Cerebellar cortex (tissue), 1 donor: ENCODE results near the gene PHF20.
A peak's percentile ranks its signal among the peaks of the same experiment; 100 is the strongest.
"Not testable (repeated sequence)": the region's sequence is repeated elsewhere in the genome, so short reads cannot be mapped to it uniquely, and the experiment has no call there.

Source experiments
- DNase-seq: peaks from one replicate; pipeline ENCODE4 v3.0.0-alpha.2; 2015; ENCODE audit warnings: low spot score

The PHF20 gene

GRCh38 chr20:35839904-35840303, 68.1 kb downstream of the PHF20 start:
- DNase-seq = no peak

DNA sequence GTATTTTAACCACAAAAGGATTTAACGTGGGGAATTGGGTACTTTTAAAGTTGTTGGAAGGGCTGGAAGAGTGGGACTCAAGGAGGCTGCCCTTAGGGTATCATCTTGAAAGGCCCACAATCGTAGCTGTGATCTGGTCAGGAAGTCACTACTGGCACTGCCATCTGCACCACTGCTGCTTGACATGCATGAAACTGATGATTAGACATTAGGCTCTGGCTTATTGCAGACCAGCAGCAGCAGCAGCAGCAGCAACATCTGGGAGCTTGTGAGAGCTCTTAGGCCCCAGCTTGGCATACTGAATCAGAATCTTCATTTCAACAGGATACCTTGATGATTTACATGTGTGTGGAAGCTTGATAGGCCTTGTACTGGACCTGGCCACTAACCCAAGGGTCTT, 68.6 kb downstream of the PHF20 start:
- no peak for DNase-seq

DNA sequence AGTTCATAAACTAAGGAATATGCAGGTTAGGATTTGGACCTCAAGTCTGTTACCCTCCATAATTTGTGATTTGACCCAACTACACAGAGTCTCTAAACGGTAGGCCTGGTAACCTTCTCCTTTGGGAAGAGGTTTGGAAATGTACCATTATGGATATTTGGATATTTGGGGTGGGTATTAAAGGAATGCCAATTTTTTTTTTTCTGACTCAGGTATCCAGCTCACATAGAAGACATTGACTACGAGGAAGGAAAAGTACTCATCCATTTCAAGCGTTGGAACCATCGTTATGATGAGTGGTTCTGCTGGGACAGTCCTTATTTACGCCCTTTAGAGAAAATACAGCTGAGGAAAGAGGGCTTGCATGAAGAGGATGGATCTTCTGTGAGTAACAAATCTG, 70.5 kb downstream of the PHF20 start:
- no peak for DNase-seq

DNA sequence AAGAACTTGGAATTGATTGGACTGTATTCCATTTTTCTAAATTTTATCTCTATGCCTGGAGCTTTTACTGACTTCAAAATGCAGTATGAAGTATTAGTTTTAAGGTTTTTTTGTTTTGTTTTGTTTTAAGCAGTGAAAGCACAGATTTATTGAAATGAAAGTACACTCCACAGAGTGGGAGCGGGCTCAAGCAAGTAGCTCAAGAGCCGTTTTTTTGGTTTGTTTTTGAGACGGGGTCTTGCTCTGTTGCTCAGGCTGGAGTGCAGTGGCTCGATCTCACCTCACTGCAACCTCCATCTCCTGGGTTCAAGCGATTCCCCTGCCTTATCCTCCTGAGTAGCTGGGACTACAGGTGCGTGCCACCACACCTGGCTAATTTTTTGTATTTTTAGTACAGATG, 72.1 kb downstream of the PHF20 start:
- DNase-seq = not testable (repeated sequence)

DNA sequence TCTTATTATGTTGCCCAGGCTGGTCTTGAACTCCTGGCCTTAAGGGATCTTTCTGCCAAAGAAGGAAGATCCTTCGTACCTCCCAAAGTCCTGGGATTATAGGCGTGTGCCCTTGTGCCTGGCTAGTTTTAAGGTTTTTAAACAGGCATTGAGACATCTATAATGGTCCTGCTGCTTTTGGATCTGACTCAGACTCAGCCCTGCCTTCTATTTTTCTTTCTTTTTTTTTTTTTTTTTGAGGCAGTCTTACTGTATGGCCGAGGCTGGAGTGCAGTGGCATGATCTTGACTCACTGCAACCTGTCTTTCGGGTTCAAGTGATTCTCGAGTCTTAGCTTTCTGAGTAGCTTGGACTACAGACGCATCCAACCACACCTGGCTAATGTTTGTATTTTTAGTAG, 73.7 kb downstream of the PHF20 start:
- no peak for DNase-seq

DNA sequence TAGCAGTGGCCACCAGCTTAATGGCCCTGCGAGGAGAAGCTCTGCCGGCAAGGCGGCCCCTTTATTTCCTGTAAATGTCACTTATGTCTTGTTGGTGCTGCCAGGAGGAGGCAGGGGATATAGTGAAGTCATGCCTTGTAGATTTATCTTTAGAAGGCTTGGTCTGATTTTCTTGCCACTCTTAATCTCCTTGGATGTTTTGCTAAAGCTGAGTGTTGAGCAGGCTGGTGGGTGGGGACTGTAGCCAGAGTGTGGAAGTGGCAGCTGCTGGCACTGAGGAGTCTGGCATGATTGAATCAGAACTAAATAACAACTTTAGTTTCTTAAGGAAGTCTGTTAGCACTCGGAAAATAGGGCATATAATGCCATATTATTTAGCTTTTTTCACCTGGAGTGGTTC, 77.9 kb downstream of the PHF20 start:
- DNase-seq = peak; percentile 34

- not testable (repeated sequence) for DNase-seq
Observed at GRCh38 chr20:35851659-35852058, 79.8 kb downstream of the PHF20 start.

DNA sequence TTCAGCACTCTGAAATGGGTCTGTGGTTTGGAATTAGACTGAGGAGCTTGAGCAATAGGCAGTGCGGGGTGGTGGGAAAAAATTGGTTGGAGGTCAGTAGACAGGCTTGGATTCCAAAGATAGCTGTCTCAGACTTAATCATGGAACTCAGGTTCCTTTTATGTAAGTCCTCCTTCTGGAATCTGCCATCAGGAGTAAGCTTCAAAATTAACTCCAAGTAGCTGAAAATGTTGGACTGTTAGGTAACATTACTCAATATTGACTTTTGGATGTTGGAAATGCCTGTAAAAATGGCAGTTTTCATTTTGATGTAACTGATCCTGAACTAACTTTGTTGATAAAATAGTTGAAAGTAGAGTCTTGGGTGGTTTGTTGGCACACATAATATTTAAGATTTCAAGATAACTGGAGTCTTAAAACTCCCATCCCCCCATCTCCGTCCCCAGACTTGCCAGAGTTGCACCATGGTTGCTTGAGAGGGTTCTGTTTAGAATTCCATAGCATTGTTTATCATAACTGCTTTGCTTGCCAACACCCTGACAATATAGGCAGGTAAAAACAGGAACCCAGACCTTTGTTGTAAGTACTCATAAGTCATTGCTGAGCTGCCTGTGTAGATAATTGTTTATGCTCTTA, 83.0 kb downstream of the PHF20 start:
- no peak for DNase-seq

DNA sequence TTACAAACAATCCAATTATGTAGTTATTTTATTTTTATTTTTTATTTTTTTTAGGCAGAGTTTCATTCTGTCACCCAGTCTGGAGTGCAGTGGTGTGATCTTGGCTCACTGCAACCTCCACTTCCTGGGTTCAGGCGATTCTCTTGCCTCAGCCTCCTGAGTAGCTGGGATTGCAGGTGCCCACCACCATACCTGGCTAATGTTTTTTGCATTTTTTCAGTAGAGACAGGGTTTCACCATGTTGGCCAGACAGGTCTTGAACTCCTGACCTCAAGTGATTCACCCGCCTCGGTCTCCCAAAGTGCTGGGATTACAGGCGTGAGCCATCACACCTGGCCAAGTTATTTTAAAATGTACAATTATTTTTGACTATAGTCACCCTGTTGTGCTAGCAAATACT, 83.8 kb downstream of the PHF20 start:
- DNase-seq = not testable (repeated sequence)

DNA sequence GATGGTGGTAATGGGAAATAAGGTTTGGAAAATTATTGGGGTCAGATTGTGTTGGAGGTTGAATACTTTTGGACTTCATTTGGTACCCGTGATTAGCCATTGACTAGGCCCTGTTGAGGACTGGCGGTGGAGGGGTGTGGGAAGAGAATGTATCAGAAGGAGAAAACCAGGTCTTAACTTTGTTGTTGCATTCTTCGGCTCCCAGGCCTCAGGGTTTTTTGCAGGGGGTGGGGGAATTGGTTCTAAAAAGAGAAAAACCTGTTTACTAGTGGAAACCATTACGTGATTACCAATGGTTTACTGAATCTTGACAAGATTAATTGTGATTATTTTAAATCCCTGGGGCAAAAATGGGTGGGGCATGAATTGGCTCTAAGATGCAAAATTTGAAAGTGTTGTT, 85.1 kb downstream of the PHF20 start:
- DNase-seq = no peak

- no peak for DNase-seq
Observed at GRCh38 chr20:35866418-35867202, 94.8 kb downstream of the PHF20 start.

GRCh38 chr20:35870541-35871258, 98.9 kb downstream of the PHF20 start:
- DNase-seq = no peak

- peak; percentile 42 for DNase-seq
Observed at GRCh38 chr20:35871259-35871771, 99.5 kb downstream of the PHF20 start.

GRCh38 chr20:35876033-35876320, 104.2 kb downstream of the PHF20 start:
- DNase-seq = no peak

DNA sequence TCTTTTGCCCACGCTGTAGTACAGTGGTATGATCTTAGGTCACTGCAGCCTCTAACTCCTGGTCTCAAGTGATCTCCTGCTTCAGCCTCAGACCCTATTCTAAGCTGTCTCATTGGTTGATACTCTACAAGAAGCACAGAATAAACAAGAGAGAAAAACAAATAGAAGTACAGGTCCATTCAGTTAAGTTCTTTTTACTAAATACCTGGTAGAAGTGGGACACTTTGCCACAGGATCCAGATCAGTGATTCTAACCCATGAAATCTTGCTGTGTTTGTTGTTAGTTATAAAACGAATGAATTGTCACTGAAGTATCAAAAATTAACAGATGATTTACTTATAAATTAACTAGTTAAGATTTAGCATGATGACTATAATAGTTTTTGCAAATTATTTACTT, 105.8 kb downstream of the PHF20 start:
- DNase-seq = no peak

GRCh38 chr20:35878113-35878625, 106.4 kb downstream of the PHF20 start:
- DNase-seq = no peak

- no peak for DNase-seq
Observed at GRCh38 chr20:35881676-35882075, 109.9 kb downstream of the PHF20 start.

DNA sequence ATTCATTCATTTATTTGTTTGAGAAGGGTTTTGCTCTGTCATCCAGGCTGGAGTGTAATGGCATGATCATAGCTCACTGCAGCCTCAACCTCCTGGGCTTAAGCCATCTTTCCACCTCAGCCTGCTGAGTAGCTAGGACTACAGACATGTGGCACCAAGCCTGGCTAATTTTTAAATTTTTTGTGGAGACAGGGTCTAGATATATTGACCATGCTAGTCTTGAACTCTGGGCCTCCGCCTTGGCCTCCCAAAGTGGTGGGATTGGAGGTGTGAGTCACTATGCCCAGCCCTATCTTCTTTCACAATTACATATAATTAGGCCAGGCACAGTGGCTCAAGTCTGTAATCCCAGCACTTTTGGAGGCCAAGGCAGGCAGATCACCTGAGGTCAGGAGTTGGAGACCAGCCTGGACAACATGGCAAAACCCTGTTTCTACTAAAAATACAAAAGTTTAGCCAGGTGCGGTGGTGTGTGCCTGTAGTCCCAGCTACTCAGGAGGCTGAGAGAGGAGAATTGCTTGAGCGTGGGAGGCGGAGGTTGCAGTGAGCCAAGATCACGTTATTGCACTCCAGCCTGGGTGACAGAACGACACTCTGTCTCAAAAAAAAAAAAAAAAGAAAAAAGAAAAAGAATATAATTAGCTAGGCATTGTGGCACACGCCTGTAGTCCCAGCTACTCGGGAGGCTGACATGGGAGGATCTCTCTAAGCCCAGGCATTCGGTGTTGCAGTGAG, 110.8 kb downstream of the PHF20 start:
- DNase-seq = not testable (repeated sequence)

GRCh38 chr20:35883336-35883777, 111.5 kb downstream of the PHF20 start:
- DNase-seq = no peak

- DNase-seq = peak; percentile 92
Observed at GRCh38 chr20:35883778-35884540, 112.1 kb downstream of the PHF20 start.

- no peak for DNase-seq
Observed at GRCh38 chr20:35884541-35884865, 112.7 kb downstream of the PHF20 start.
